ENCODE data around the gene SLC16A2.

The SLC16A2 gene

DNA sequence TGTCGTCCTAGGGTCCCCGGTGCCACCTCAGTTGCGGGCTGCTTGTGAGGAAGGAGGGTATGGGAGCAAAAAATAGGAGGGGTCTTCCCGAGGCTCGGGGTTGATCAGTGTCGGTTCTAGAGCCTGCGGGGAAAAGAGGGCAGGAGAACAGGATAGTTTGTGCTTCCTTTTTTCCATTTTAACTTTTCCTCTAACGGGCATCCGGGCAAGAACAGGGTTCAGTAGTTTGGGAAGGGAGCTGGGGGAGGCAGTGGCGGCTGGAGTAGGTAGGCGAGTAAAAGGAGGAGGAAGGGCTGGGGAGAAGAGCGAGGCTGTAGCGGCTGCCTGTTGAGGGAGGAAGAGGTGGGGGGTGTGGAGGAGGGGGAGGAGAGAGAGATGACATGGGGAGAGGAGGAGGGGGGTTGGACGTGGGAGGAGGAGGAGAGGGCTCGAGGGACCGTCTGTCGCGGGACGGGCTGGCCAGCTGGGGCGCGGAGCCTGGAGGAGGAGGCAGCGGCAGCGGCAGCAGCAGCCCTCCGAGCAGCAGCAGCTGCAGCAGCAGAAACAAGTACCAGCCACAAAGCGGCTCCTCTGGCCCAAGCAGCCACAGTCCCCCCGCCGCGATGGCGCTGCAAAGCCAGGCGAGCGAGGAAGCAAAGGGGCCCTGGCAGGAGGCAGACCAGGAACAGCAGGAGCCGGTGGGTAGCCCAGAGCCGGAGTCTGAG lies at the start of gene SLC16A2:
Gene SLC16A2 (plus strand): TSS at position 458 of the 704 bp plus-strand sequence. CDS start 145 bp downstream, at position 603.
- peak; percentile 6 to 66 for DNase-seq

- DNase-seq, result no peak
Observed at GRCh38 chrX:74372272-74372671, 49.0 kb upstream of the SLC16A2 start.

DNA sequence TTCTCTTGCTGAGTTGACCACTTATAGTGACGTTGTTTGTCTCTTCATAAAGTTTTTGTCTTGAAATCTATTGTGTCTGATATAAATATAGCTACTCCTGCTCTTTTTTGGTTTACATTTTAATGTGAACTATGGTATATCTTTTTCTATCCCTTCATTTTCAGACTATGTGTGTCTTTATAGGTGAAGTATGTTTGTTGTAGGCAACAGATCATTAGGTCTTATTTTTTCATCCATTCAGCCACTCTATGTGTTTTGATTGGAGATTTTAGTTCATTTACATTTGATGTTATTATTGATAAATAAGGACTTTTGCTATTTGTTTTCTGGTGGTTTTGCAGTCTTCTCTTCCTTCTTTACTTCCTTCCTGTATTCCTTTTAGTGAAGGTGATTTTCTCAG lies 44.0 kb upstream of the SLC16A2 start:
- no peak for DNase-seq

DNA sequence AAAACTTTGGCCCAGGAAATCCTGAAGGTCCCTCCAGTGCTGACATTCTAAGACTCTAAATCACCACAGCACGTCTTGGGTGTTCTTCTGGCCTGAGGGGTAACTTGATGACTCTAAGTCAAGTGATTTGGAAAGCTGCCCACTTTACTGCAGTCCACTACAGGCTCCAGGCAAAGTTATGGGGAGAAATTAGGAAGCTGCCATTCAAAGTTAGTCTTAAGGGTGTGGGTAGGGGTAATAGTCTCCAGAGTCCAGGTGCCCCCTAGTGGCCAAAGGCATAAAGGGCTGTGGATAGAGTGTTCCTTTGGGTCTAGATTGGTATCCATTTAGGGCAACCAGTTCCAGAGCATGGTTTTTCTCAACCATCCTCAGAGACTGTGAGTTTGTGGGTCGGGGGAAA lies 38.7 kb upstream of the SLC16A2 start:
- DNase-seq, result peak; percentile 5 to 63

- DNase-seq, result peak; percentile 33 to 43
Observed at GRCh38 chrX:74383611-74384010, 37.7 kb upstream of the SLC16A2 start.

DNA sequence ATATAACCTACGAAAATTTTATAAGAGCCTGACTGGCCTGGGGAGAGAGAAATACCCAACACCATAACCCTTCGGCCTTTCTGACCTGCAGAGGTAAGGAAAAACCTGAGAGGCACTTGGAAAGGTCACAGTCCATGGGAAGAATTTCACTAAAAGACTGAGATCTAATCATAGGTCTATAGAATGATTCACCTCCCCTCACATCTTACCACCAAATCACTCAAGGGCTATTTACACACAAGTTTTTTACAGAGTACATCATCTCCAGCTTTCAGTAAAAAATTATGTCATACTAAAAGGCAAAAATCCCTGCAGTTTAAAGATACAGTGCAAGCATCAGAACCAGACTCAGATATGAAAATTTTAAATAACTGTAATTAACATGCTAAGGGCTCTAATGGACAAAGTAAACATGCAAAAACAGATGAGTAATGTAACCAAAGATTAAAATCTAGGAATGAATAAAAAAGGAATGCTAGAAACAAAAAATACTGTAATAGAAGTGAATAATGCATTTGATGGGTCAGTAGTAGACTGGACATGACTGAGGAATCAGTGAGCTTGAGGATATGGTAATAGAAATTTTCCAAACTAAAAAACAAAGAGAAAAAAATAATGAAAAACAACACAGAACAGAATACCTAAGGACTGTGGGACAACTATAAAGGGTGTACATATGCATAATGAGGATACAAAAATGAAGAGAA lies 32.1 kb upstream of the SLC16A2 start:
- DNase-seq, result no peak

- no peak for DNase-seq
Observed at GRCh38 chrX:74395556-74395955, 25.7 kb upstream of the SLC16A2 start.

DNA sequence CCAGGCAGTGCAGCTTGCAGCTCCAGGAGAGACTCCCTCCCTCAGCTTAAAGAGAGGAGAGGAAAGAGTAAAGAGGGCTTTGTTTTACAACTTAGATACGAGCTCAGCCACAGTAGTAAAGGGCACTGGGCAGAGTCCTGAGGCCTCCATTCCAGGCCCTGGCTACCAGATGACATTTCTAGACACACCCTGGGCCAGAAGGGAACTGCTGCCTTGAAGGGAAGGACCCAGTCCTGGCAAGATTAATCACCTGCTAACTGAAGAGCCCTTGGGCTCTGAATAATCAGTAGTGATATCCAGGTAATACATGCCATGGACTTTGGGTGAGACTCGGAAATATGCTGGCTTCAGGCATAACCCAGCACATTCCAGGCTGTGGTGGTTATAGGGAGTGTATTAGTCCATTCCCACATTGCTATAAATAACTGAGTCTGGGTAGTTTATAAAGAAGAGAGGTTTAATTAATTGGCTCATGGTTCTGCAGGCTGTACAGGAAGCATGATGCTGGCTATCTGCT lies 15.3 kb upstream of the SLC16A2 start:
- DNase-seq, result no peak

DNA sequence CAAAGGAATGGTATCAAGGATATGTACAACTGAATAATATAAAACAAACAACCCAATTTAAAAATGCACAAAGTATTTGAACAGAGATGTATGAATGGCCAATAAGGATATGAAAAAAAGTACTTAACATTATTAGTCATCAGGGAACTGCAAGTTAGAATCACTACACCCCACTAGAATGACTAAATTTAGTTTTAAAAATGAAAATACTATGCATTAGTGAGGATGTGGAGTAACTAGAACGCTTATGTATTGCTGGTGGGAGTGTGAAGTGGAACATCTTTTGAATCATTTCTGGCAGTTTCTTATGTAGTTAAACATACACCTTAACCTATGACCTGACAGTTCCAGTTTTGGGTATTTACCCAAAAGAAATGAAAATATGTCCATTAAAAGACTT lies 13.0 kb upstream of the SLC16A2 start:
- DNase-seq, result no peak

- no peak for DNase-seq
Observed at GRCh38 chrX:74419864-74420195, 1.5 kb upstream of the SLC16A2 start.

GRCh38 chrX:74420196-74421035 lies 877 bp upstream of the SLC16A2 start:
- peak in 1 of 2 experiments; percentile 64 for DNase-seq

DNA sequence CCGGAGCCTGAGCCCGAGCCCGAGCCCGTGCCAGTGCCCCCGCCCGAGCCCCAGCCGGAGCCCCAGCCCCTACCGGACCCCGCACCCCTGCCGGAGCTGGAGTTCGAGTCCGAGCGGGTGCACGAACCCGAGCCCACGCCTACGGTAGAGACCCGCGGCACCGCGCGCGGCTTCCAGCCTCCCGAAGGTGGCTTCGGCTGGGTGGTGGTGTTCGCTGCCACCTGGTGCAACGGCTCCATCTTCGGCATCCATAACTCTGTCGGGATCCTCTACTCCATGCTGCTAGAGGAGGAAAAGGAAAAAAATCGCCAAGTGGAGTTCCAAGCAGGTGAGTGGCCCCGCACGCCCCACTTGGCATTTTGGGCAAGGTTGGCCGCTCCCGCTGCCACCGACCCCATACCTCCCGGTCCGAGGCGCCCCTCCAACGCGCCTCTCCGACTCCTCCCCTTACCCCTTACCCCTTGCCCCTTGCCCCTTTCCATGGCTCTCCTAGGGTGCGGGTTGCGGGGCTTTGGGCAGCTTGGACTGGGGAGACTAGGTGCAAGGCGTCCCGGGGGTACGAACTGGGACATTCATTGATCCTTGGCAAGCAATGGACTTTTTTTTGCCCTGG lies 553 bp downstream of the SLC16A2 start:
- DNase-seq, result no peak

- DNase-seq, result peak in 1 of 2 experiments; percentile 3
Observed at GRCh38 chrX:74422576-74423288, 1.4 kb downstream of the SLC16A2 start.

GRCh38 chrX:74423289-74423998 lies 2.2 kb downstream of the SLC16A2 start:
- peak in 1 of 2 experiments; percentile 2 for DNase-seq

DNA sequence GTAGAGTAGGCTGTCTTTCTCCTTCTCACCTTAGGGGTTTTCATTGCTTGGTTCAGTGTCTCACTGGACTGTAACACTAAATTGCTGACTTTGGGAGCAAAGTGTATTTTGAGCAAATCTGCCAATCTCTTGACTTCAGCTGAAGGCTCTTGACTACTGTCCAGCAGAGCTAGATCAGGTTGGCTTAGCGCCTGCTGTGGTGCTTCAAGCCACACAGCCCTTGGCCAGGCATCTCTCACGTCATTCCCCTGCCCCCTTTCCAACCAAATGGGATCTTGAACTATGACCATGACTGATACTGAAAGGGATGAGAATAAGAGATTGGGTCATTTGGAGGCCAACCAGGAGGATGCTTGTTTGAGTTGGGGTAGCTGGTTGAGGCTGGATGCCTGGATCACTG lies 4.8 kb downstream of the SLC16A2 start:
- DNase-seq, result no peak

DNA sequence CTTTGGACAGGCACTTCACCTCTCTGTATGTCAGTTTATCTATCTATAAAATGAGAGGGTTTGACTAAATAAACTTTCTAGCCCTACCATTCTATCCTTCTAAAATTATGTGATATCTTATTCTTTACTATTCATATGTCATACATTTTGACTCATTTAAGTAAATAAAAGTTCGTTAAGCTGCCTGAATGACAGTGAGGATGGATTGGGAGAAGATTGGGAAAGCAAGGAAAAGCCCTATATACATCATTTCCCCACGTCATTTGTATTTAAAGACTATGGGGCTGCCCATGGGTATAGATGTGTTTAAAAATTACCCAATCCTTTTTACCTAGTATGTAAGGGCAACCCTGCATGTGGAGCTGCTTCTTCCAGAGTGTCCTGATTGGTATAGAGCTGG lies 5.3 kb downstream of the SLC16A2 start:
- no peak for DNase-seq

GRCh38 chrX:74431797-74432196 lies 10.5 kb downstream of the SLC16A2 start:
- peak in 1 of 2 experiments; percentile 5 for DNase-seq

DNA sequence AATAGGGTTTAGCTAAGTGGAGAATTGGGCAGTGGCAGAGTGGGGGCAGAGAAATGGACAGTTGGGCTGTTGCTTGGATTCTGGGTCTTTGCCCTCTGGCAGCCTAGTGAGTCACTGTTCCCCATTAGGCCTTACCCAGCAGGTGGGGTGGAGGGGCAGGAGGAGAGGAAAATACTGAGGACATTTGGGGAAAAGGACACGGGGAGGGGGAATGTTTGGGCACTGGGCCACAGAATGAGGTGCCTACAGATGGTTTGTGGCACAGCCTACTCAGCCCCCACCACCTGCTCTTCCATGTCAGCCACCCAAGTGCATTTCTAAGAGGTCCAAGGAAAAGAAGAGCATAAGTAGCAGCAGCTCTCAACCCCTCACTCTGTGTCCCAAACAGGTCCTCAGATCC lies 13.0 kb downstream of the SLC16A2 start:
- peak in 1 of 2 experiments; percentile 56 for DNase-seq

DNA sequence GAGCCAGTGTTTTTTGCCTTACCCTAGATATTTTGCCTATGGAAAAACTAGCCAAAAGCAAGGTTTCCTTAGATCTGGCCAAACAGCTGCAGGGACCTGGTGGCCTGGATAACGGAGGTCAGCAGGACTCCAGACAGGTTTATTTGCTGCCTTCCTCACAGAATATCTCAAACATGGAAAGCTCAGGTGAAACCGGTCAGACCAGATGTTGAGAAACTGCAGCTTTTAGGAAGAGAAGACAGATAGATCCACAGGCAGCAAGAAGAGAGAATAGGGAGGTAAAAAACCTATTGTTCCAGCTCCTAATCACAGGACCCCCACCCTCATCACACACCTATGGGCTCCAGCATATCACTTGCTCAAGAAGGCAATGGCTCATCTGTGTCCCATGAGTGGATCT lies 16.2 kb downstream of the SLC16A2 start:
- DNase-seq, result no peak

- no peak for DNase-seq
Observed at GRCh38 chrX:74438764-74439163, 17.5 kb downstream of the SLC16A2 start.

GRCh38 chrX:74445099-74445498 lies 23.8 kb downstream of the SLC16A2 start:
- DNase-seq, result no peak

GRCh38 chrX:74446876-74447275 lies 25.6 kb downstream of the SLC16A2 start:
- no peak for DNase-seq
